ENCODE measurements around the gene CELSR1.

Gene CELSR1, protein sequence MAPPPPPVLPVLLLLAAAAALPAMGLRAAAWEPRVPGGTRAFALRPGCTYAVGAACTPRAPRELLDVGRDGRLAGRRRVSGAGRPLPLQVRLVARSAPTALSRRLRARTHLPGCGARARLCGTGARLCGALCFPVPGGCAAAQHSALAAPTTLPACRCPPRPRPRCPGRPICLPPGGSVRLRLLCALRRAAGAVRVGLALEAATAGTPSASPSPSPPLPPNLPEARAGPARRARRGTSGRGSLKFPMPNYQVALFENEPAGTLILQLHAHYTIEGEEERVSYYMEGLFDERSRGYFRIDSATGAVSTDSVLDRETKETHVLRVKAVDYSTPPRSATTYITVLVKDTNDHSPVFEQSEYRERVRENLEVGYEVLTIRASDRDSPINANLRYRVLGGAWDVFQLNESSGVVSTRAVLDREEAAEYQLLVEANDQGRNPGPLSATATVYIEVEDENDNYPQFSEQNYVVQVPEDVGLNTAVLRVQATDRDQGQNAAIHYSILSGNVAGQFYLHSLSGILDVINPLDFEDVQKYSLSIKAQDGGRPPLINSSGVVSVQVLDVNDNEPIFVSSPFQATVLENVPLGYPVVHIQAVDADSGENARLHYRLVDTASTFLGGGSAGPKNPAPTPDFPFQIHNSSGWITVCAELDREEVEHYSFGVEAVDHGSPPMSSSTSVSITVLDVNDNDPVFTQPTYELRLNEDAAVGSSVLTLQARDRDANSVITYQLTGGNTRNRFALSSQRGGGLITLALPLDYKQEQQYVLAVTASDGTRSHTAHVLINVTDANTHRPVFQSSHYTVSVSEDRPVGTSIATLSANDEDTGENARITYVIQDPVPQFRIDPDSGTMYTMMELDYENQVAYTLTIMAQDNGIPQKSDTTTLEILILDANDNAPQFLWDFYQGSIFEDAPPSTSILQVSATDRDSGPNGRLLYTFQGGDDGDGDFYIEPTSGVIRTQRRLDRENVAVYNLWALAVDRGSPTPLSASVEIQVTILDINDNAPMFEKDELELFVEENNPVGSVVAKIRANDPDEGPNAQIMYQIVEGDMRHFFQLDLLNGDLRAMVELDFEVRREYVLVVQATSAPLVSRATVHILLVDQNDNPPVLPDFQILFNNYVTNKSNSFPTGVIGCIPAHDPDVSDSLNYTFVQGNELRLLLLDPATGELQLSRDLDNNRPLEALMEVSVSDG (N-terminal part only)

DNA sequence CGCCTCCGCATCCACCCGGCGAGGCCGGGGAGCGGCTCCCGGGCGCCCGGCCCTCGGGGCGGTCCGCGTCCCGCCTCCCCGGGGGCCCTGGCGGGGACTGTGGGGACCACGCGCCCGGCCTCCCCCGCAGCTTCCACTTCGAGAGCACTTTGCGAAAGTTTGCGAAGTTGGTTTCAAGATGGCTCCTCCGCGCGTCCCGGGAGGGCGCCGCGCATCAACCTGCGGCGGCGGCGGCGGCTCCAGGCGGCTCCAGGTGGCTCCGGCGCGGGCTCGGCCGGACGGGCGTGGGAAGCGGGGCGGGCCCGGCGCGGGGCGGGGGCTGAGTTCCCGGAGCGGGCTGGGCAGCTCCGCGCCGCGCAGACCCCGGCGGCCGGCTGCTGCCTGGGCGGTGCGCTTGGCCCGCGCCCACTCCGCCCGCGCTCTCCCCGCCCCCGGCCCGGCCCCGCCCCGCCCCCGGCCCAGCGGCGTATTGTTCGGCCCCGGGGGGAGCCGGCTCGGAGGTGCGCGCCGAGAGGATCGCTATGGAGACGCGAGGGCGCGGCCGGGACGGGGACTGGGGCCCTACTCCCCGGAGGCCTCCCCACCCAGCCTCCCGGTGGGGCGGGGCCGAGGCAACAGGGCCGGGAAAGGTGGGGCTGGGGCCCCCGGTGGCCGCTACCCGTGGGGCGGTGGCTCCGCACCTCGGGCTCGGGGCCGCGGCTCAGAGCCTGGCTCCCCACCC, at the start of gene CELSR1:
Gene CELSR1, minus strand, starts transcription at position 396 of the 721 bp plus-strand sequence. CDS start 450 bp downstream, outside the sequence.
- no peak for DNase-seq (ENCODE audit: low read depth in 1 of 2, low spot score in 1 of 2)

GRCh38 chr22:46587061-46587460, 49.6 kb upstream of the CELSR1 start:
- DNase-seq (ENCODE audit: low read depth in 1 of 2, low spot score in 1 of 2), result no peak

DNA sequence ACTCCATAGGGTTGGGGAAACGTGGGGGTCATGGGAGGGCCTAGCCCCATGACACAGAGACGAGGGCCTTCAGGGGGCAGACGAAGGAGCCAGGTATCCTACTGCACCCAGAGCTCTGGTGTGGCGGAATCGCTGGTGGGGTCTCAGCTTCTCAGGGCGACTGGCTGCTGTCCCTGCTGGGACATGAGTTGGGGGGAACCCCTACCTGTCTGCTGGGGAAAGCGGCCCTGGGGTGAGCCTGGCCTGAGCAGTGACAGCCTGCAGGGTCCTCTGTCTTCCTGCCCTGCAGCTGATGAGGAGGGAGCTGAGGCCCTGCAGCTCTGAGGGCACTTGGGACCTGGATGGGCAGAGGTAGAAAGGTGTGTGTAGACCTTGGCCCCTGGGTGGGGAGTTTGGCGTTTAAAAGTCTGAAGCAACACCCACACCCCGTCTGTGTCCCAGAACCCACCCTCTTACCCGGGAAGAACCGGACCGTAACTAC, 49.2 kb upstream of the CELSR1 start:
- no peak for DNase-seq (ENCODE audit: low read depth in 1 of 2, low spot score in 1 of 2)

DNA sequence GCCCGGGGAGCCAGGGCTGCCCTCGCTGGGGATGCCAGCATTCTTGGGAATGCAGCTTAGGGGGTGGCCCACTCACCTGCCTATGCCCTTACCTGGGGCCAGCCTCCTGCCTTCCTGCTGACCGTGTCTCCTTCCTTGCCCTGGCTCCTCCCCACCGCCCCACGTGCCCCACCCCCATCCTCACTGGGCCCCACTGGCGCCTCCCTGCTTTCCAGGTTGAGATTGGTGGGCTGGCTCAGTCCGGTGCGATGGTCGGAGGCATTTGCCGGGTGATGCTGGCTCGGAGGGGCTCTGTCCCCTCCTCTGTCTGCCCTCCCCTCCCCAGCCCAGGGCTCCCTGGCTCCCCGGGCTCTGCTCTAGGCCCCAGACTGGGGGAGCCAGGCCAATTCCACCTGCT, 48.7 kb upstream of the CELSR1 start:
- DNase-seq (ENCODE audit: low read depth in 1 of 2, low spot score in 1 of 2), result no peak

DNA sequence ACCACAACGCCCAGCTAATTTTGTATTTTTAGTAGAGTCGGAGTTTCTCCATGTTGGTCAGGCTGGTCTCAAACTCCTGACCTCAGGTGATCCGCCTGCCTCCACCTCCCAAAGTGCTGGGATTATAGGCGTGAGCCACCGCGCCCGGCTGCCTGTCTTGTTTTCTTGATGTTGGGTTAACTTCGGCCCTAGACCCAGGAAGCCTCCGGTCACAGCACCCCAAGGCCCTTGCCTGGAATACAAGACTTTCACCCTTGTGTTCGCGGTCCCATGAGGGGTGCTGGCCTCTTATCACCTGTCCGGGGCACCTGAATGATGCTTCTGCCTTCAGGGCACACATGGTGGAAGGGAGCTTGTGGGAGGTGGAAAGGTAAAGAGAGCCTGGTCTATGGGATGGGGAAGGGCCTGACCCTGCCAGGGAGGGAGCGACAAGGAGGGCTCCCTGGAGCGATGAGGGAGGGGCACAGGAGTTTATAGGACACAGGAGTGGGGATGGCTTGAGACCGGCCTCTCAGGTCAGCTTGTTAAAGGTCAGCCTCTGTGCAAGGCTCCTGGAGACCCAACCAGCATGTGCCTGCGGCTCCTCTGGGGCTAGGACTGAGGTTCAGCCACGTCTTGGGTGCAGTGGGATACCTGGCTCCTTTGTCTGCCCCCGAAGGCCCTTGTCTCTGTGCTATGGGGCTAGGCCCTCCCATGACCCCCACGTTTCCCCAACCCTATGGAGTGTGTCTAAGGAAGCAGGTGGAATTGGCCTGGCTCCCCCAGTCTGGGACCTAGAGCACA, 48.1 kb upstream of the CELSR1 start:
- DNase-seq (ENCODE audit: low read depth in 1 of 2, low spot score in 1 of 2), result no peak

DNA sequence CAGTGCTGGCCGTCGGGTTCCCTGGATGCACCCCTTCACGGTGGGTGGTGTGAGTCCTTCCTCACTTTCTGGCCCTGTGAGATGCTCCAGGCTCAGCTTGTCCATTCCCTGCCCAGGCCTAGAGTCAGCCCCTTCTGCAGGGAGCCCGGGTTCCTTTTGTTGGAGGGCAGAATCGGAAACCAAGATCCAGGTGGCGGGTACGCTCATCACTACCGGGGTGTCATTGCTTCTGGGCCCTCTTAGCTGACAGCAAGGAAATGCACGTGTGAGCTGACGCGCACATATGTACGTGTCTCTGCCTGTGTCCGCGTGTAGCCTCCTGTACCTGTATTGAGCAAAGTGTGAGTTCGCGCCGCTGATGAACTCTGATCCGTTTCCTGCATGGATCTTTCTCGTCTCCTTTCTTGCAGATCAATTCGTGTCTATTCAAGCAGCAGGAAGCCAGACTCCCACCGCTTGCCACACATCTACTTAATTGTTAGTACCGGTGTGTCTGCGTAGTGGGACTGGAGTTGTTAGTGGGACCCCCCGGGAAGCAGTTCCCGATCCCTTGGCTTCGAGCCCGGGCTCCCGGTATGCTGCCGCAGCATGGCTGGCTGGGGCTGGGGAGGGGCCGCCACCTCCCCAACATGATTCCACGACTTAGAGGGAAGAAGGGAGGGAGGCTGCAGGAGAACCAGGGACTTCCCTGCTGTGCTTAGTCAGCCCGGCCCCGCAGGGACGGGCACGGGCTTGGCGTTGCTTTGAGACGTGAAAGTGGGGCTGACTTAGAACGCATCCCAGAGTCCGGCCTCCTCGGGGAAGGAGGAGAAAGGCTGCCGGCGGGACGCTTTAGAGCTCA, 46.9 kb upstream of the CELSR1 start:
- DNase-seq (ENCODE audit: low read depth in 1 of 2, low spot score in 1 of 2), result no peak

DNA sequence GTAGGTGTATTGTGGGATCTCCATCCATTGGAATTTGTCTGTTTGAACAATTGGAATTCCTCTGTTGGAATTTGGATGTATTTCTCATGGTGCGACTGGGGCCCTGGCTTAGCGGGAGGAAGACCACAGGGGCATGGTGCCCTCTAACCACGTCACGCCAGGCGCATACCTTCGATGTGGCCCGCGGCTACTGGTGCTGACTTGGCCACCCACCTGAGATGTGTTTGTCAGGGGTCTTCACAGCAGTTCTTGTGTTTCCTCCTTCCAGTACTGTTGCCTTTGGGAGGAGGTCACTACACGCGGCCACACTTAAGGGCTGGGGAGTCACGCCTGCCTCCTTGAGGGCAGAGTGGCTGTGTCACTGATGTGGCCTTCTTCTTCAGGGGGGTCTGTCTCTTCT, 46.2 kb upstream of the CELSR1 start:
- no peak for DNase-seq (ENCODE audit: low read depth in 1 of 2, low spot score in 1 of 2)

DNA sequence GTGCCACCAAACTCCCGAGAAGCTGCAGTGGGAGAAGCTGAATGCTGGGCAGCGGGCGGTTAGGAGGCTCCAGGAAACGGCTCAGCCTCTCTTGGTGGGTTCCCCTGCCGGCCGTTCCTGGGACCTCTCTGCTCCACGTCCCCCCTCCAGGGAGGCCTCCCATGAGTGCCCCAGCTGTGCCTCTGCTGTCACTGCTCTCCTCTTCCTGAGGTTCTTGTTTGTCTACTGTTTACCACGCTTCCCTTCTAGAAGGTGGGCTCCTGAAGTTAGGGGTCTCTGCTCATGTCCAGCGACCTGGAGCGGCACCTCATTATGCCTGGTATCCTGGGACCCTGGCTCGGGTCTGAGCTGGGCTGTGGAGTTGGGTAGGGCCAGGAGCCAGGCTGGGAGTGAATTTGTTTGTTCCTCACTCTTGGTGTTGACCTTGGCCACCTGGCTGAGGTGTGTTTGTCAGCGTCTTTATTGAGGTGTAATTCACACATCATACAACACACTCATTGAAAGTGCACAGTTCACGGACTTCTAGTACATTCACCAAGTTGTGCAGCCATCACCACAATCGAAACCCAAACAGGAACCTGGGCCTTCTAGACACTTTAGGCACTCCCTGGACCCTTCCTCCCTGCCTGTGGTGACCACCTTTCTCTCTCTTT, 45.0 kb upstream of the CELSR1 start:
- DNase-seq (ENCODE audit: low read depth in 1 of 2, low spot score in 1 of 2), result no peak

DNA sequence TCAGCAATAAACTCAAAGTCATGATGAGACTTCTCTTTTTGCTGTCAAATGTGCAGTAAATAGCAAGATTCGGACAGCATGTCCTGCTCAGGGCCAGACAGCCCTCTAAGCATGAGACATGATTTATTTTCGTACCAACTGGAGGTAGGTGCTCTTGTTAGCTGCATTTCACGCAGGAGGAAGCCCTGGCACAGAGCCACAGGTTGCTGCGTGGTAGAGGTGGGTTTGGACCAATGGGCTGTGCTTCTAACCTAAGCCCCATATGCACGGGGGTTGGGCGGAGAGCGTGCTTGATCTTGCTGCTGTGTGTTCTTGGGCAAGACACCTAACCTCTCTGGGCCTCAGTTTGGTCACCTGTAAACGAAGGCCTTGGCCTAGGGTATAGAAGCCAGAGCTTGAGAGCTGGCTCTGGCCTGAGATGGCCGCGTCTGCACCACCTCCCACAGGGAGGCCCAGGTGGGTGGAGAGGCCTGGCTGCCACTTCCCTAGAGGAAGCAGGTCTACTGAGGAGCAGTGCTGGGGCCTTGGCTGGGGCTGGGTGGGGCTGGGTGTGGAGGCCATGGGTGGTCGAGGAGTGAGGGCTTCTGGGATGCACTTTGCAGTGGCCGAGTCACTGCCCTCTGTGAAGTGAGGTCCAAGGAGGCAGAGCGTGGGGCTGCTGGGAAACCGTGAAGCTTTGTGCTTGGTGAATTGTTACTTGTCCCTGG, 44.3 kb upstream of the CELSR1 start:
- DNase-seq (ENCODE audit: low read depth in 1 of 2, low spot score in 1 of 2), result no peak

GRCh38 chr22:46580940-46581537, 43.6 kb upstream of the CELSR1 start:
- no peak for DNase-seq (ENCODE audit: low read depth in 1 of 2, low spot score in 1 of 2)

- no peak for DNase-seq (ENCODE audit: low read depth in 1 of 2, low spot score in 1 of 2)
Measured at GRCh38 chr22:46579751-46580449, 42.5 kb upstream of the CELSR1 start.

DNA sequence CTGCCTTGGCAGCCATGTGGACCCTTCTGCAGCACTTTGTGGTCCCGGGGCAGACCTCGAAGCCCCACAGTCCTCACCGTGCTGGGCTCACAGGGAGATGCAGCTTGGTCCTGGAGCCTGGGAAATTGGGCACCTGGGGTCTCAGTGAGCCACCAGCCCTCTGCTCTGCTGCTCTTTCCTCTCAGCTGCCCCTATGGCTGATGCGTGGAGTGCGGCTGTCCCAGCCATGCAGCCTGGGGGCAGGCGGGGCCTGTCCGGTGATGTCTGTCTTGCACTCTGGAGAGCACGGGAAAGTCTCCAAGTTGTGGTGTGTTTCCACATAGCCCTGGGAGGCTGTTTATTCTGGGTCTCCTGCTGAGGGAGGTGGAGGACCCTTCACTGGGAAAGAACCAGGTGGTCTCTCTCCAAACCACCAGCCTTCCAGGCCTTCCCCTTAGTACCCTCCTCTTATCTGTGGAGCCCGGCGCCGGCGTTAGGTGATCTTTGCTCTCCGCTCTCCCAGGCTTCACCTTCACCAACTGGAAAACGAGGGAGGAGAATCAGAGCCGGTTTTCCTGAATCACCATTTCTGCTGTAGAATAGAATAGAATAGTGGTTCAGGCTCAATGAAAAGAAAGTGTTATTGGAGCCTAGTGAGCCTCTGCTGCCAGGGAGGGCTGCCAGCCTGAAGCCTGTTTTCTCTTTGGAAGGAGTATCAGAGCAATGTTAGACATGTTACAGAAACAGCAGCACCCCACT, 41.6 kb upstream of the CELSR1 start:
- no peak for DNase-seq (ENCODE audit: low read depth in 1 of 2, low spot score in 1 of 2)

DNA sequence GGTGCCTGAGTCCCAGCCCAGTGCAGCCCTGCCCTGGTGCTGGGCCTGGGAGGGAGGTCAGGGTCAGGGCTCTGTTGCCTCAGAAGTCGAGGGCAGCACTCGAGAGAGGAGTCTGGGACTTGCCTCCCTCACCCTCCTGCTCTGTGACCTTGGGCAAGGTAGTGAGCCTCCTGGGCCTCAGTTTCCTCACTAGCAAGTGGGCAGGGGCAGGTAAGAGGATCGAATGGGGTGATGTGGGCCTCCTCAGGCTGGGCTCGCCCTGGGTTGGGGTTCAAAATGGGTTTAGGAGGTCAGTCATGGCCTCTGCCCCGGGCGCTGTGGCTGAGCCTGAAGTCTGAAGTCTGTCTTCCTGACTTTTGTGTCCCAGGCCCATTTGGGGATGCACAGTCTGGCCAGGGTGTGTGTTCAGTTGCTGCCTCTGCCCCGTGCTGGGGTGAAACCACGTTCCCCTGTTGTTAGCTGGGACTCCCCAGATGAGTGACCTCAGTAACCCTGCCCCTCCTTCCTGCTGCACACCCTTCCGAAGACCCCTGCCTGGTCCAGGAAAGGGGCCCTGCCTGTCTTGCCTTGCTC, 40.9 kb upstream of the CELSR1 start:
- DNase-seq (ENCODE audit: low read depth in 1 of 2, low spot score in 1 of 2), result no peak

DNA sequence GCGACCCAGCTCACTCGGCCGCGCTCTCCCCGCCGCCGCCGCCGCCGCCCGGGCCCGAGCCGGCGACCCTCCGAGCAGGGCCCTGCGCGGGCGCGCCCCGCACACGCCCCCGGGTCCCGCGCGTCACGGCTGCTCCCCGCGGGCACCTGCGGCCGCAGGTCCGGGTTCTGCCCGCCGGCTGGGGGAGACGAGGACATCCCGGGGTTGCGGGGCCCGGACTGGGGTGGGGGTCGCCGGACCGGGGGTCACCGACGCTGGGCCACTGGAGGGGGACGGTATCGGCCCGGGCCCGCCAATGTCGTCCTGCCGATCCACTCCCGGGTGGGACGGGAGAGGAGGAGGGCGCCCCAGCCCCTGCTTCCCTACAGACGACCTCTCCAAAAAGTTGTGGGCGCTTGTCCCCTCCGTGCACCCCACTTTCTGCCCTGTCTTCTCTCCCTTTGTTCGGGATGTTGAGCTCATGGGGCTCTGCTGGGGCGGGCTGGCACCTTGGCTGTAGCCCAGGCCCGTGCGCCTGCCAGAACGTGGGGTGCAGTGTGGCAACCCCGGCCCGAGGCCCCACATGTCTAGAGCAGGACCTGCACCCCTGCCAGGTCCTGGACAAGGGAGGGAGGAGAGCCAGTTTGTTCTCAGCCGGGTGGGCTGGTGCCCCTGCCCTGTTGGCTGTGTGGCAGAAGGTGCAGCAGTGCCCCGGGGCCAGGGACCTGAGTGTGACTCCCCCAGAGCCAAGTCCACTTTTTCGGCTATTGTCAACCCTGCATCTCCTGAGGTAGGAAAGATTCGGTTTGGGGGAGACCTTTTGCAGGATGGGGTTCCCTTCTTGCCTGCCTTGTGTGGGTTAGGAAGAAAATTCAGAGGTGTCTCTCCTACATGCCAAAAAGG, 40.2 kb upstream of the CELSR1 start:
- no peak for DNase-seq (ENCODE audit: low read depth in 1 of 2, low spot score in 1 of 2)
